GM19397 (cell line): ENCODE measurements around the gene LMBR1L.
A peak's percentile ranks its signal among the peaks of the same experiment; 100 is the strongest.
"Not testable (repeated sequence)": the region's sequence is repeated elsewhere in the genome, so short reads cannot be mapped to it uniquely, and the experiment has no call there.

ENCODE experiments used
- ATAC-seq: cut with Tn5 transposase; IDR thresholded peaks from one replicate; pipeline ENCODE4 v1.9.1; 2021; ENCODE audit warnings: mild to moderate bottlenecking, moderate library complexity; ENCODE audit not compliant: unreplicated experiment

Gene LMBR1L

DNA sequence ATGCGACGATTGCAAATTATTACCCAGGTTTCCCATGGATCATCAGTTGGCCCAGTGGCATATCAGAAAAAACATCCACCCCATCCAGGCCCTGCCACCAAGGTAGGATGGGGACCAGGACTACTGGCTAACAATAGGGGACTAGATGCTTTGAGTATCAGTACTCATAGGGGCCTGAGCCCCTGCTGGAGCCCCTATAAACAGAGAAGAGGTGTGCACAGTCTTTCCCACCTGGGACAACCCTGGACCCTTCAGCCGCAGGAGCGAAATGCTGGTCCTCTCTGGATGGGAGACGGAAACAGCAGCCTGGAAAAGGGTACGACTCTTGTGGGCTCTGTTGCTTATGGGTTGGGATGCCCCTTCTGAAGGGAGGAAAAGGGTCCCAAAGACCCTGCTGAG is 21.7 kb downstream of the LMBR1L start:
- ATAC-seq, result no peak

DNA sequence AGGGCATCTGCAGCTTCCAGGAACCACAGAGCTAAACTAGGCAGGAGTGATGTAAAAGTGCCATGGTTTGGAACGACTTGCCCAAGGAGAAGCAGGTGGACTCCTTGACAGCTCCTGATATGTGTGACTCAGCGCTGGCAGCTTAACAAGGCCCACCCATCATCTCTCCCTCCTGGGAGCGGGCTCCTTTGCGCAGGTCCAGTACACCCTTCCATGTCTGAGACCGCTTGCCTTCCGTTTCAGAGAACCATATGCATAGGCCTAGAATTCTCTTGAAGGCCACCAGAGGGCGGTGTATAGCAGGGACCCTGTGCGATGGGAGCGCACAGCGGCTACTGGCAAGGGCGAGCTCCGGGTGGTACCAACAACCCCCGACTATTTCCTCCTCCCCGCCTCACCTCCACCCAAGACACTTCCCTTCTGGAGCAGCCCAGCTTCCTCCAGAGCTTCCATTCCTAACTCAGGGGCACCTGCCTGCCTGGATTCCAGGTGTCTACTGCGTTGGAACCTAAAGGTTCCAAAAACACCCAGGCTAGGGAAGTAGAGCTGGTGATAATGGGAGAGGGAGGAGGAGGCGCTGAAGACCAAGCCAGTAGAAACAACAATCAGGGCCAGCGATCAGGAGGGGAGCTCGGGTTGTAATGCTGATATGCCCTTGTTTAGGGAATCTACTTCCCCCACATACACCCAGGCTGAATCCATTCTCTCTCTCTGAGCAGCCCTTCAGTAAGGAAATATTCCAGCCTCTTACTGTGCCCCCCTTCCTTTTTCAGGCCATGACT is 22.3 kb downstream of the LMBR1L start:
- ATAC-seq, result peak; percentile 67

DNA sequence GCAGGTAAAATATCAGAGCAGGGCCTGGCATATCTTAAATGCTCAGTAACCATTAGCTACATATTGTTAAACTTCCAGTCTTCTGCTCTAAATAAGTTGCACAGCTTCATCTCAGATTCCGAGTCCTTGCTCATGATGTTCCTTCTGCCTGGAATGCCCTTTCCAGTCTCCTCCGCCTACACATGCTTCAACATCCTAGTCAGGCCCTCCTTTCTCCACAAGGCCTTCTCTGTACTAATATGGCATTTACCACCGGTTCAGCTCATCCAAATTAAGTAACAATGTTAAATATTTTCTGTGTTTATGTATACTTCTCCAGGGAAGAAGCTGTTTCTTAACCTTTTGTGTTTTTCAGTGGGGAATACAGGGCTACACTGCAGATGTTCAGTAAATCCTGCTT is 24.5 kb downstream of the LMBR1L start:
- no peak for ATAC-seq

DNA sequence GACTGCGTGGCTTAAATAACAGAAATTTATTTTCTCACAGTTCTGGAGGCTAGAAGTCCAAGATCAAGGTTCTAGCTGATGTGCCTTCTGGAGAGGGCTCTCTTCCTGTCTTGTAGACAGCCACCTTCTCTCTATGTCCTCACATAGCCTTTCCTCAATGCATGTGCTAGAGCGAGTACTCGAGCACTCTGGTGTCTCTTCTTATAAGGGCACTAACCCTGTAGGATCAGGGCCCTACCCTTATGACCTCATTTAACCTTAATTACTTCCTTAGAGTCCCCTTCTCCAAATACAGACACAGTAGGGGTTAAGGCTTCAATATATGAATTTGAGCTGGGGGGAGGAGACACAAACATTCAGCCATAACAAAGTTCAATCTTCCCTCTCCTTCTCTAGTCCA is 26.2 kb downstream of the LMBR1L start:
- ATAC-seq, result no peak

DNA sequence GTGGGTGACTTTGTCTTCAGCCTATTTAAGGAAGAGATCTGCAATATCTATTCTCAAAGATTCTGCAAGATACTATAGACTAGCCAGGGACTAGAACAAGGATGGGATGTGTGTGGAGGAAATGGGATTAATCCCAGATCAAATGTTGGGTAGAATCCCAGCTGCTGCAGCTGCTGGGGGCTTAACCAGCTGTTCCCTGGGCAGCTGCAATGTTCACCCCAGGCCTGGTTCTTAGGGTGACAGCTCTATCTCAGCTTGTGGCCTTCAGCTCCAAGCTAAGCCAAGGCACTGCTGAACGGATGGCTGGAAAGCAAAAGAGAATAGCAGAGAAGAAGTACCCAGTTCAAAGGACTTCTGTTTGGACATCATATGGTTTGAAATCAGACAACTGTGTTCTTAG is 30.9 kb downstream of the LMBR1L start:
- ATAC-seq, result no peak

DNA sequence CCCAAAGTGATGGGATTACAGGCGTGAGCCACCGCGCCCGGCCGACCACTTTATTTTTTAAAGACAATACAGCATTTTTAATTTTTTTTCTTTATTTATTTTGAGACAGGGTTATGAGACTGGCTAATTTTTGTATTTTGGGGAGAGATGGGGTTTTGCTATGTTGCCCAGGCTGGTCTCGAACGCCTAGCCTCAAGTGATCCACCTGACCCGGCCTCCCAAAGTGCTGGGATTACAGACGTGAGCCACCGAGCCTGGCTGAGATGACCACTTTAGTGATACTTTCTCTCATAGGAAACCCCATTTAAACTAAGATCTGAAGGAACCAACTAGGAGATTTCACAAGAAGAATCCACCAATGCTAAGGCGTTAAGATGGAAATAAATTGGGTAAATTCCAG is 39.7 kb downstream of the LMBR1L start:
- ATAC-seq, result no peak

DNA sequence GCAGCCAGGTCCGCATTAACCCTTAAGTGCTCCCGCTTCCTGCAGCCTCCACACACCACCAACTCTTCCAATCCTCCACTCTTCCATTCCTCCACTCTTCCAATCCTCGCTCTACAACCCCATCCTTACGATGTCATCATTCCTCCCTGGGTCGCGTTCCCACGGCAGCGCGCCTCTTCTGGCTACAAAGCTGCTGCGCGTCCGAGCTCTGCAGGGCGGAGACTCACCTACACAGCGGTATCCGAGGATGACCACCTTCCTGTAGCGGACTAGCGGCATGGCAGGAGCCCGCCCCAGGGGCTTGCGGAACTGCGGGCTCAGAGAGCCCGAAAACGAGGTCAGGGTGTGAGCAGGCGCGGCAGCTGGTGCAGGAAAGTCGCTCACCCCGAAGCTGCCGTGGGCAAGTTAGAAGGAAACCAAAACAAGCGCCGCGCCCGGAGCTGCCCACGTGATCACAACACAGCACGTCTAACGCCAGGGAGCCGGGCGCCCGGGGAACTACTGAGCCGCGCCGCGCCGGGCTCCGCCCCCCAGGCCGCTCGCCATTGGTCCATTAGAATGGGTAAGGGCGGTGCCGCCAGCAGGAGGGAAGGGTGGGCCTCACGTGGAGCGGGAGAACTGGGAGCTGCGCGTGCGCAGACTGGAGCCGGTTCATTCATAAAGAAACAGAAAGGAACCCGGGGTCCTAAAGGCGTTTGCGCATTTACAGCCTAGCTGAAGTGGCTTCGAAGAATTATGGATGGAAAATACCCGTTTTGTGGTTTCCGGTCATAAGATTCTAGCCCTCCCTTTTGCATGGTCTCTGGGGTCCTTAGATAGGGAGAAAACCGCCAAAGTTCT is 40.9 kb downstream of the LMBR1L start, which contains the start of gene RHEBL1:
TSS of gene RHEBL1 (minus strand) at position 473 of the 840 bp plus-strand sequence. CDS start at position 279, 194 bp downstream.
- ATAC-seq, result peak; percentile 99

DNA sequence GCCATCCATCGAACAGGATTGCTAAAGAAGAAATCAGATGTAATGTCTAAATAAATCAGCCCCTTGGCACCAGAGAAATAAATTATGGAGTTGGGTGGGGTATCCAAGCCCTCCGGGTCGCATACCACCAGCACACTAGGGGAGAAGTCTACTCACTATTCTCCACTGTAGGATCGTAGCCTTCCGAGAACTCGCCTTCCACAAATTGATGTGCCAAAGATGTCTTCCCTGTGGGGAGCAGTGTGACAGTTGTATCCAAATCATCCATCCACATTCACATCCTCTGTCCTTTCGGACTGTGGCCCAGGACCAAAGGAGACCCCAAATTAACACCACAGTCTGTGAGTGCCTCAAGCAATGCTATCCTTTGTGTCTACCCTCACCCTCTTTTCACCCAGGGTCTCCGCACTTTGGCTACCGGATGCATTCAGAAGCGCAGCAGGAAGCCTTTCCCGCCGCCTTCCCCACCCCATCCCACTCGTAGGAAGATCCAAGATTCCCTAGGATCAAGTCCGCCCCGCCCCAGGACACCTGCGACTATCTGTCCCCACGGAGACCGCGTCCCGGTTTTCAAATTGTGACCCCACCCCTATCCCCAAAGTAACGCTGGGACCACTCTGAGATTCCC is 41.7 kb downstream of the LMBR1L start:
- ATAC-seq, result no peak

DNA sequence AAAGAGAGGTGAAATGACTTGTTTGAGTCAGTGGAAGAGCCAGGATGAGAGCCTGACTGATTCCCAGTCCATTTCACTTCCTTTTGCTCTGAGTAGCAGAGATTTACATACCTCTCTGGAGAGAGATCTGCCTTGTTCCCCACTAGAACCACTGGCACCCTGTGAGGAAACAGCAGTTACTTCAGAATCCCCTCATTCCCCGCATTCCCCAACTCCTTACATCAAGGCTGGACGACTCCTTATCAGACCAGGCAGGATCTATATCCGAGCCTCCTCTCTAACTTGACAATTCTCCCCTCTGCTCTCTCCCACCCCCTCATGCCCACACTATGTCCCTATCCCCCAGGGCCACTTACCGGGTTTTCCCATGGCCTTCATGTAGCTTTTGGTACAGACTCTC is 44.5 kb downstream of the LMBR1L start:
- ATAC-seq, result no peak

DNA sequence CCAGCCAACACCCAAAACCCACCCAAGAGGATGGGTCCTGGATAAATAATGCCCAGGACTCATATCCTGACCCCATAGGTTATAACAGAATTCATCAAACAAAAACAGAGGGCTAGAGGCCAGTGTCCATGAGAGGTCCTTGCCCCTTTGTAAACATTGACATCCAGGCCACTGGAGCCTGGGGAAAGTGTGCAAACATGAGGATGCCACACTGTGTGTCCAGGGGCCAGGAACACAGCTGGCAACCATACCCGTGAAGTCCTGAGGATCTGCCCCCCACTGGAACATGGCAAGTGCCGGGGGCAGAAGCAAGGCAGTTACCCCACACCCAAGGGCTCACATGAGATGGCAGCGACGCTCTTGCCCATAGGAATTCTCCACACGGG is 45.9 kb downstream of the LMBR1L start:
- ATAC-seq, result no peak

DNA sequence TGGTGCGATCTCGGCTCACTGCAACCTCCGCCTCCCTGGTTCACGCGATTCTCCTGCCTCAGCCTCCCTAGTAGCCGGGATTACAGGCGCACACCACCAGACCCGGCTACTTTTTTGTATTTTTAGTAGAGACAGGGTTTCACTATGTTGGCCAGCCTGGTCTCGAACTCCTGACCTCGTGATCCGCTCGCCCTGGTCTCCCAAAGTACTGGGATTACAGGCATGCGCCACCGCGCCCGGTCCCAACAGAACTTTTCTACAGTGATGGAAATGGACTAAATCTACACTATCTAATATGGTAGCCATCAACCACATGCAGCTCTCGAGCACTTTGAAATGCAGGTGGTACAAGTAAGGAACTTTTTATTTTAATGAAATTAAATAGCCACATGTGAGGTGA is 48.7 kb downstream of the LMBR1L start:
- ATAC-seq, result not testable (repeated sequence)

DNA sequence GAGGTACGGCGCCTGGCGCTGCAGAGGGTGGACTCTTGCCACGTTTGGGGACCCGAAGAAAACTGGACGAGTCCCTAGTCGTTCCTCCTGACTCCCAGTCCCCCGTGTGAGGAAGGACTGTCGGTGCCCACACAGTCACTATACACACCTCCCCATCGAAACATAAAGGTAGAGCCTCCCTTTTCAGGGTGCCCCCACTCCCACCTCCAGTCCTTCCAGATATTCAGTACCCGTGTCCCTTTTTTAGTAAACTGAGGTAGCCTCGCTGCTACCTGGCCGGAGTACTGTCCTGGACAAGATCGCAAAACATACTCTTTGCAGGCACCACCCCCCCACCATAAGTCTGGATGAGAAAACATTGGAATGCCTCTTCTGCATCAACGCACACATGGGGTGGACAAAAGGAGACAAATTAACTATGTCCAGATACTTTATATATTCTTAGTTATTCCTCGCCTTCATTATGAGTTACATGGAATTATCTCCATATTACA is 49.4 kb downstream of the LMBR1L start:
- ATAC-seq, result peak; percentile 8

DNA sequence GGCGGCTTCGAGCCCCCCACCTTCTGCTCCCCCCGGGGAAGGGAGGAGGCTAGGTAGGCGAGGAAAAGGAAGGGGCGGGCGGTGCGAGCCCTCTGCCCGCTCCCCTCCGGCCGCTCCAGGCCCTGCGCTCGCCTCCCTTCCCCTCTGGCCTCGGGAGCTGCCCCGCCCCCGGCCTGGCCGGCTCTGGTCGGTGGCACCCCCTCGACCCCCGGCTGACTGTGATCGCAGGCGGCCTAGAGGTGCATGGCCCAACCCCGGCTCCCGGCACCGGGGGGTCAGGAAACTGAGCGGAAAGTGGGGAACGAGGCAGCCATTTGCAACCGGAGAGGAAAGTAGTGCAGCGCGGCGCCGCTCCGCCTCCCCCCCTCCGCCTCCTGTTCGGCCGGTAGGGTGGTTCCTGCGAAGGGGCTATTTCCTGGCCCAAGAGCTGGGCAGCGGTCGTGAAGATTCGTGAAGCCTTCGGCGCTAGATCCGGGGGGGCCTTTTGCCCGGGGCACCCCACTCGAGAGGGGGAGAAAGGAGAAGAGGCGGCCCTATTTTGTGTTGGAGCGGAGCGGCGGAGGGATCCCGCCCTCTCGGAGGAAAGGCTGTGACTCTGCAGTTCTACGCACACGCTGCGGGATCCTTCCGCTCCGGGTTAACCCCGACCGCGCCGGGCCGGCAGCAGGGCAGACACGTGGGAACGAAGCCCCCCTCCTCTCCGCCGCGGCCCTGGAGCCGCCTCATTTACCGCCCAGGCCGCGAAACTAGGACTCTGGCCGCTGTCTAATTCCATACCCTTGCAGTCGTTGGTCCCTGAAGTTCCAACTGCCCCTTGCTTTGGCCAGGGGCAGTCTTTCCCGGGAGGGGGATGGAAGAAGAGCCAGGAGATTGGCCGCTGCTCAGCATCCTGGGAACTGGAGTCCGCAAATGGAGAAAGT is 50.1 kb downstream of the LMBR1L start, which contains the start of gene KMT2D:
TSS of gene KMT2D (minus strand) at position 558 of the 920 bp plus-strand sequence. CDS start 5,470 bp downstream, outside the sequence.
- ATAC-seq, result peak; percentile 53

DNA sequence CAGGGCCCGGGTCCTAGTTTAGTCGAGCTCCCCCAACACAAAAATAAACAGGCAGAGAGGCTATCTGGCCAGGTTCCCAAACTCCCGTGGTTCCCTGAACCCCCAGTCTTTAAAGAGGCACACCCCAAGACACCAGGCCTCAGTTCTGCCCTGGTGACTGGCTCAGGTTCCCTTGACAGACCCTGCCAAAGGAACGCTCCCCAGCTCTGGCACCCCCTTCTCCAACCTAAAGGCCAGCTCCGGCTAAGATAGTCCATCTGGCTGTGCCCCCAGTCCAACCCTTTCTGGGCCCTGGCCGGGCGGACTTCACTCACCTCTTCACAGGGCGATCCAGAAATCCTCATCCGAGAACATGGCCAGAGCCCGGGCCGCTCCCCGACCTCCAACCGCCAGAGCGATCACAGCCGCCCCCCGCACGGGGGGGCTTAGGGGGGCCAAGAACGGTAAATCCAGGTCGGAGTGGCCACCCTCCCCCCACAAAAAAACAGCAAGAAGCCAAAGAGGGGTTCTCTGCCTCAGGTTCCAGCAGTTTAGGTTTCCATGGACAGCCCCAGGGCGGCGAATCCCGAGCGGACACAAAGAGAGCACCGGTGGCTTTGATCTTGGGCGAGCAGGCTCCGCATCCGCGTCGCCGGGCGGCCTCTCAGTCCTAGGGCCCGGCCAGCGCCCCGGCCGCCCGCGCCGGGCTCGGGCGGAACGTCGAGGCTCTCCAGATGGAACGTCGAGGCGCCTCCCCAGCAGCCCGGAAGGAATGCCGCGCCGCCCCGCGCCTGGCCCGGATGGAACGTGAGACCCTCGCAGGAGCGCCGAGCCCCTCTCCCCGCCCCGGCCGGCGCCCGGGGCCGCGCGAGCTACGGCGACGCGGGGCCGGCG is 51.1 kb downstream of the LMBR1L start:
- ATAC-seq, result peak; percentile 14

DNA sequence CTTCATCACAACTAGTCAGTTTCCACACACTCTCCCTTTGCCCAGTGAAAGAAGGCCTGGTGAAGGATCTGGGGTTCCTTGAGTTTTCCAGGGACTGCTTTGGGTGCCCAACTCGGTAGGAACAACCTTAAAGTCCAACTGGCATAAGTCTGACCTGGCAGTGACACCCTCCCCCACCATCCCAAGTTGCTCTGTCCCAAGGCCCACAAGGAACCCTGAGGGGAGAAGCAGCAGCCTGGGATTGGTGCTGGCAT is 51.7 kb downstream of the LMBR1L start:
- ATAC-seq, result no peak

DNA sequence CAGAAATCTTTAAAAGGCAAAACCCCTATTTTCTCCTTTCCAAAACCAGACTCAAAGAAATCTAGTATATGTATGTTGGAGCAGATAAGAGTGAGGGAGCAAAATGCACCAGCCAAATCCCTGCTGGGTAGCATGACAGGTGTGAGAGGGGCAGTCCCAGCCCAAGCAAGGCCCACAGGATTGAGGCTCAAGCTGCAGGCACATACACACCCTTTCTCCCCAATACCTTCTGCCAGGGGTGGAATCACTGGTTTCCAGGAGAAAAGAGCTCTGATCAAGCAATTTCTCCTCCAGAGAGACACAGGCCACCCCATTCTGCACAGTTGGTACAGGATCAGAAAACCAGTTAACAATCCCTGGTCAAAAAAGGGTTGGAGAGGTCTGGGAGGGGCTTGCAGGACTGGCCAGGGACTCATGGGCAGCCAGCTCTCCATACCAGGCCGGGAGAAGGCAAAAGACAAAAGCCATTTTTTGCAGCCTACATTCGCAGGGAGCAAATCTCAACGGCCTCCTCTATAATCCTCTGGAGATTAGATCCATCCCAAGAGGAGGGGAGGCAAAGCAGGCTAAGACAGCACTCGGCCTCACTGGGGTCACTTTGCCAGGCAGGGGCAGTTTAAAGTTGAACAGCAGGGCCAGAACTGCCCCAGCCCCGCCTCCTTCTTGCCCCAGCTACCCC is 52.1 kb downstream of the LMBR1L start:
- no peak for ATAC-seq

DNA sequence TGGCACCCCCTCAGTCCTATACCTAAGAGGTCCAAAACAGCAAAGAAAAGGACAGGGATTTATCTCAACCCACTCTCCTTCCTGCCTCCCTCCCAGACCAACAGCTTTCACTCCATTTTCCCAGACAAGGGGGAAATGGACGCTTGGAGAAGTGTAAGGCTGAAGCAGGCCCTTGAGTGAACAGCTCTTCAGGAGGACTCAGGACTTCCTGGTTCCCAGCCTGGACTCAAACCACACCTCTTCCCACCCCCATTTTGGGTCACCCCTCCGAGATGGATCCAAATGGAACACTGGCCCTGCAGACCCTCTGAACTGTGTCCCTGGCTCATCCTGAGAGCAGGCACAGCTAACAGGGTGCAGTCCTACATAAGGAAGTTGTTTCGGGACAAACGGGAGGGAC is 52.8 kb downstream of the LMBR1L start:
- ATAC-seq, result no peak

DNA sequence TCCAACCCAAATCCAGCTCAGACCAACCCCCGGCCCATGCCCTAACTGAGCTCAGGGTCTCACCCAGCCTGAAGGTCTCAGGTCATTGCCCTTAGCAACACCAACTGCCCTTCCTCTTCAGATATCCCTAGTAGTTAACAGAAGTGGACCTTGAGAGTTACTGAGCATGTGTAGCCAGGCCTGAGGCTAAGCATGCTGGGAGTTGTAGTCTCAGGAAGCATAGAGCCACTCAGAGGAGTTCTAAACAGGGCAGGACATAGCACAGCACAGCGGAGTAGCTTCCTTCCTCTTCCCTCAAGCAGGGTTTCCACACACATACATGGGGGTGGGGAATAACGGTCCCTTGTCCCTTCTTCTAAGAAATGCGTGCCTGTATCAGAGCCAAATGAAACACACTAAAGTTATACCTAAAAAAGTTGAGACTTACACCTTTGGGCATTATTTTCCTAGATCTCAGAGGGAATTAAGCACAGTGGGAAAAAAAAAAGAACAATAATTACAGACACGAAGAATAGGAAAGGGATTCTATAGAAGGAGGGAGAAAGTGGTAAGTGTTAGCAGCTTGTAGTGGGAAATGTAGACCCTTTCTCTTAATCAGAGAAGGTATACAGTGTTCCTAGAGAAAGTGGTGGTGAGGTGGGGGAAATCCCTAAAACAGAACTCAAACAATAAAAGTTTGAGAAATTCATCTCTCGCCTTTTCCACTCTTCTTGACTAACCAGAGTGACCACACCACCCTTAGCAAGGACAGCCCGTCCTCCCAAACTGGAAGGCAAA is 54.5 kb downstream of the LMBR1L start:
- ATAC-seq, result peak; percentile 53
